HG02798 (cell line): ENCODE data around the gene SPATA31A1.
"Not testable (repeated sequence)": the region's sequence is repeated elsewhere in the genome, so short reads cannot be mapped to it uniquely, and the experiment has no call there.

Experiments used
- ATAC-seq: cut with Tn5 transposase; IDR thresholded peaks from one replicate; pipeline ENCODE4 v1.9.1; 2021; ENCODE audit warnings: mild to moderate bottlenecking; ENCODE audit not compliant: unreplicated experiment, poor library complexity

Gene SPATA31A1

GRCh38 chr9:39355369-39355768 lies at the start of gene SPATA31A1:
TSS of gene SPATA31A1 (plus strand) at chr9:39355669. CDS start at chr9:39355731, 62 bp downstream.
- ATAC-seq, result not testable (repeated sequence)

- not testable (repeated sequence) for ATAC-seq
These were observed 52.1 kb downstream of the SPATA31A1 start for GRCh38 chr9:39407261-39408204.

- ATAC-seq, result not testable (repeated sequence)
These were observed 55.9 kb downstream of the SPATA31A1 start for GRCh38 chr9:39411254-39411940.
